KMS-11 (cell line): ENCODE data around the gene CLP1.

Source experiments
- H2AFZ ChIP-seq: fragments of 200-600 bp; sonication (generic); 2 replicates; pipeline ENCODE4 v1.6.1; 2016; ENCODE audit warnings: antibody characterized with exemption, mixed run types, low read depth
- H3K27ac ChIP-seq: fragments of 200-600 bp; sonication (generic); 2 replicates; pipeline ENCODE4 v1.6.1; 2016; ENCODE audit warnings: mild to moderate bottlenecking, mixed run types
- H3K27me3 ChIP-seq: fragments of 200-600 bp; sonication (generic); 2 replicates; pipeline ENCODE4 v1.6.1; 2017; ENCODE audit warnings: mild to moderate bottlenecking, low read depth, mixed run types, moderate library complexity; ENCODE audit not compliant: insufficient read depth
- H3K36me3 ChIP-seq: fragments of 200-600 bp; sonication (generic); 2 replicates; pipeline ENCODE4 v1.6.1; 2017; ENCODE audit warnings: mild to moderate bottlenecking, mixed run types; ENCODE audit not compliant: insufficient read depth
- H3K4me1 ChIP-seq: fragments of 200-600 bp; sonication (generic); 2 replicates; pipeline ENCODE4 v1.6.1; 2016; ENCODE audit warnings: mild to moderate bottlenecking, low read depth, mixed run types; ENCODE audit not compliant: poor library complexity, severe bottlenecking
- H3K4me2 ChIP-seq: fragments of 200-600 bp; sonication (generic); 2 replicates; pipeline ENCODE4 v1.7.0; 2016; ENCODE audit warnings: mild to moderate bottlenecking, mixed run types
- H3K4me3 ChIP-seq: fragments of 200-600 bp; sonication (generic); IDR thresholded peaks from 2 replicates; pipeline ENCODE4 v1.6.1; 2017; ENCODE audit warnings: low read depth, low read length, mixed read lengths; ENCODE audit not compliant: insufficient read depth
- H3K79me2 ChIP-seq: fragments of 200-600 bp; sonication (generic); 2 replicates; pipeline ENCODE4 v1.6.1; 2016; ENCODE audit warnings: low read depth, mixed run types; ENCODE audit not compliant: insufficient read depth
- H3K9ac ChIP-seq: fragments of 200-600 bp; sonication (generic); 2 replicates; pipeline ENCODE4 v1.6.1; 2016; ENCODE audit warnings: mild to moderate bottlenecking, mixed run types
- H4K20me1 ChIP-seq: fragments of 200-600 bp; sonication (generic); 2 replicates; pipeline ENCODE4 v1.6.1; 2016; ENCODE audit warnings: mild to moderate bottlenecking, mixed run types; ENCODE audit not compliant: insufficient read depth
- CTCF ChIP-seq: fragments of 200-600 bp; sonication (generic); conservative IDR thresholded peaks from 2 replicates; pipeline ENCODE4 v1.6.1; 2017; ENCODE audit warnings: low read depth, mild to moderate bottlenecking, antibody characterized with exemption, low read length, moderate library complexity, mixed read lengths

The CLP1 gene

GRCh38 chr11:57641011-57641807, 16.4 kb upstream of the CLP1 start:
- no peak overlapping the region for H3K9ac ChIP-seq
- no peak overlapping the region for H3K4me3 ChIP-seq
- peaks cover 3% of the 10 kb centered on the region for H3K27me3 ChIP-seq
- no peaks in the 10 kb centered on the region for H3K36me3 ChIP-seq
- TF ChIP-seq CTCF: peak; percentile 57
- no peak overlapping the region for H3K4me2 ChIP-seq
- H3K27ac ChIP-seq: no peak overlapping the region
- H3K79me2 ChIP-seq: no peaks in the 10 kb centered on the region
- H3K4me1 ChIP-seq: no peaks in the 10 kb centered on the region
- no peaks in the 10 kb centered on the region for H4K20me1 ChIP-seq
- no peak overlapping the region for H2AFZ ChIP-seq

- no peak overlapping the region for H3K4me3 ChIP-seq
- H3K9ac ChIP-seq: no peak overlapping the region
- H3K79me2 ChIP-seq: no peaks in the 10 kb centered on the region
- H3K36me3 ChIP-seq: no peaks in the 10 kb centered on the region
- no peak overlapping the region for H3K4me2 ChIP-seq
- TF ChIP-seq CTCF: no peak
- H3K27me3 ChIP-seq: peaks cover 22% of the 10 kb centered on the region
- no peaks in the 10 kb centered on the region for H4K20me1 ChIP-seq
- H3K4me1 ChIP-seq: no peaks in the 10 kb centered on the region
- H3K27ac ChIP-seq: no peak overlapping the region
- H2AFZ ChIP-seq: no peak overlapping the region
These were observed 13.8 kb upstream of the CLP1 start for GRCh38 chr11:57643802-57644201.

- peaks cover 27% of the 10 kb centered on the region for H3K27me3 ChIP-seq
- H2AFZ ChIP-seq: no peak overlapping the region; the same call in 1 of the 2 replicates
- no peak overlapping the region for H3K27ac ChIP-seq
- H4K20me1 ChIP-seq: no peaks in the 10 kb centered on the region
- no peaks in the 10 kb centered on the region for H3K36me3 ChIP-seq
- no peaks in the 10 kb centered on the region for H3K79me2 ChIP-seq
- no peak overlapping the region for H3K4me2 ChIP-seq
- peak; percentile 84 for TF ChIP-seq CTCF
- no peak overlapping the region for H3K4me3 ChIP-seq
- no peak overlapping the region for H3K9ac ChIP-seq
- H3K4me1 ChIP-seq: no peaks in the 10 kb centered on the region
These were observed 12.5 kb upstream of the CLP1 start for GRCh38 chr11:57644748-57645688.

GRCh38 chr11:57645689-57646085, 11.9 kb upstream of the CLP1 start:
- Histone ChIP-seq H3K4me2 (no peak overlapping the region), H3K4me3 (no peak overlapping the region)

More at GRCh38 chr11:57645689-57646085, 11.9 kb upstream of the CLP1 start:
- Histone ChIP-seq H3K27me3 (peaks cover 27% of the 10 kb centered on the region), H2AFZ (no peak overlapping the region; the same call in 1 of the 2 replicates), H4K20me1 (no peaks in the 10 kb centered on the region), H3K79me2 (no peaks in the 10 kb centered on the region), H3K36me3 (no peaks in the 10 kb centered on the region), H3K9ac (no peak overlapping the region), H3K4me1 (no peaks in the 10 kb centered on the region), H3K27ac (no peak overlapping the region)
- no peak for TF ChIP-seq CTCF
